ENCODE results near the gene GLIPR2. TPM values are rescaled to one million over a fixed set of nuclear protein-coding genes. Genes with fewer than 3 reads are reported as not detected.

The GLIPR2 gene
- total and polyA plus RNA-seq, 2 of the 13 experiments (the other 11 are each of a cell fraction or from before 2014, with no cell fraction given) = 0.08 to 0.42 TPM

GRCh38 chr9:36190388-36191289 lies 54.1 kb downstream of the GLIPR2 start, which contains the start of gene CLTA (continued):
- TF ChIP-seq, protein P1, sequence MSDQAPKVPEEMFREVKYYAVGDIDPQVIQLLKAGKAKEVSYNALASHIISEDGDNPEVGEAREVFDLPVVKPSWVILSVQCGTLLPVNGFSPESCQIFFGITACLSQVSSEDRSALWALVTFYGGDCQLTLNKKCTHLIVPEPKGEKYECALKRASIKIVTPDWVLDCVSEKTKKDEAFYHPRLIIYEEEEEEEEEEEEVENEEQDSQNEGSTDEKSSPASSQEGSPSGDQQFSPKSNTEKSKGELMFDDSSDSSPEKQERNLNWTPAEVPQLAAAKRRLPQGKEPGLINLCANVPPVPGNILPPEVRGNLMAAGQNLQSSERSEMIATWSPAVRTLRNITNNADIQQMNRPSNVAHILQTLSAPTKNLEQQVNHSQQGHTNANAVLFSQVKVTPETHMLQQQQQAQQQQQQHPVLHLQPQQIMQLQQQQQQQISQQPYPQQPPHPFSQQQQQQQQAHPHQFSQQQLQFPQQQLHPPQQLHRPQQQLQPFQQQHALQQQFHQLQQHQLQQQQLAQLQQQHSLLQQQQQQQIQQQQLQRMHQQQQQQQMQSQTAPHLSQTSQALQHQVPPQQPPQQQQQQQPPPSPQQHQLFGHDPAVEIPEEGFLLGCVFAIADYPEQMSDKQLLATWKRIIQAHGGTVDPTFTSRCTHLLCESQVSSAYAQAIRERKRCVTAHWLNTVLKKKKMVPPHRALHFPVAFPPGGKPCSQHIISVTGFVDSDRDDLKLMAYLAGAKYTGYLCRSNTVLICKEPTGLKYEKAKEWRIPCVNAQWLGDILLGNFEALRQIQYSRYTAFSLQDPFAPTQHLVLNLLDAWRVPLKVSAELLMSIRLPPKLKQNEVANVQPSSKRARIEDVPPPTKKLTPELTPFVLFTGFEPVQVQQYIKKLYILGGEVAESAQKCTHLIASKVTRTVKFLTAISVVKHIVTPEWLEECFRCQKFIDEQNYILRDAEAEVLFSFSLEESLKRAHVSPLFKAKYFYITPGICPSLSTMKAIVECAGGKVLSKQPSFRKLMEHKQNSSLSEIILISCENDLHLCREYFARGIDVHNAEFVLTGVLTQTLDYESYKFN (CRISPR knock-in tag; conservative IDR thresholded peaks at IDR 0.05) = peak; percentile 53; the same call in 1 of the 2 replicates
- TF ChIP-seq MIER2 (CRISPR knock-in tag; IDR thresholded peaks at IDR 0.05) = no peak
- TF ChIP-seq ZNF652 (CRISPR knock-in tag; IDR thresholded peaks at IDR 0.05; ENCODE audit: borderline replicate concordance, low read depth) = no peak
- TF ChIP-seq CBX5 (CRISPR knock-in tag; IDR thresholded peaks at IDR 0.05; ENCODE audit: borderline replicate concordance) = peak; percentile 34; the same call in 1 of the 2 replicates
- 0 out of 2 replicates have a peak, but pooled peaks have one; percentile 68 for TF ChIP-seq XBP1 (CRISPR knock-in tag; IDR thresholded peaks at IDR 0.05)
- TF ChIP-seq TIGD3 (CRISPR knock-in tag; IDR thresholded peaks at IDR 0.05; ENCODE audit: borderline replicate concordance) = no peak
- TF ChIP-seq CSRNP1 (CRISPR knock-in tag; IDR thresholded peaks at IDR 0.05) = peak; percentile 63; the same call in 1 of the 2 replicates
- 0 out of 2 replicates have a peak, but pooled peaks have one; percentile 37 for TF ChIP-seq ZNF225 (CRISPR knock-in tag; IDR thresholded peaks at IDR 0.05)
- TF ChIP-seq, protein P2, sequence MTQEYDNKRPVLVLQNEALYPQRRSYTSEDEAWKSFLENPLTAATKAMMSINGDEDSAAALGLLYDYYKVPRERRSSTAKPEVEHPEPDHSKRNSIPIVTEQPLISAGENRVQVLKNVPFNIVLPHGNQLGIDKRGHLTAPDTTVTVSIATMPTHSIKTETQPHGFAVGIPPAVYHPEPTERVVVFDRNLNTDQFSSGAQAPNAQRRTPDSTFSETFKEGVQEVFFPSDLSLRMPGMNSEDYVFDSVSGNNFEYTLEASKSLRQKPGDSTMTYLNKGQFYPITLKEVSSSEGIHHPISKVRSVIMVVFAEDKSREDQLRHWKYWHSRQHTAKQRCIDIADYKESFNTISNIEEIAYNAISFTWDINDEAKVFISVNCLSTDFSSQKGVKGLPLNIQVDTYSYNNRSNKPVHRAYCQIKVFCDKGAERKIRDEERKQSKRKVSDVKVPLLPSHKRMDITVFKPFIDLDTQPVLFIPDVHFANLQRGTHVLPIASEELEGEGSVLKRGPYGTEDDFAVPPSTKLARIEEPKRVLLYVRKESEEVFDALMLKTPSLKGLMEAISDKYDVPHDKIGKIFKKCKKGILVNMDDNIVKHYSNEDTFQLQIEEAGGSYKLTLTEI (CRISPR knock-in tag; conservative IDR thresholded peaks at IDR 0.05) = no peak
- TF ChIP-seq ZNF781 (CRISPR knock-in tag; IDR thresholded peaks at IDR 0.05; ENCODE audit: borderline replicate concordance, not compliant biosample characterization) = peak; percentile 22
- TF ChIP-seq, protein P3, sequence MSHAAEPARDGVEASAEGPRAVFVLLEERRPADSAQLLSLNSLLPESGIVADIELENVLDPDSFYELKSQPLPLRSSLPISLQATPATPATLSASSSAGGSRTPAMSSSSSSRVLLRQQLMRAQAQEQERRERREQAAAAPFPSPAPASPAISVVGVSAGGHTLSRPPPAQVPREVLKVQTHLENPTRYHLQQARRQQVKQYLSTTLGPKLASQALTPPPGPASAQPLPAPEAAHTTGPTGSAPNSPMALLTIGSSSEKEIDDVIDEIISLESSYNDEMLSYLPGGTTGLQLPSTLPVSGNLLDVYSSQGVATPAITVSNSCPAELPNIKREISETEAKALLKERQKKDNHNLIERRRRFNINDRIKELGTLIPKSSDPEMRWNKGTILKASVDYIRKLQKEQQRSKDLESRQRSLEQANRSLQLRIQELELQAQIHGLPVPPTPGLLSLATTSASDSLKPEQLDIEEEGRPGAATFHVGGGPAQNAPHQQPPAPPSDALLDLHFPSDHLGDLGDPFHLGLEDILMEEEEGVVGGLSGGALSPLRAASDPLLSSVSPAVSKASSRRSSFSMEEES (CRISPR knock-in tag; IDR thresholded peaks at IDR 0.05) = peak; percentile 100
- no peak for TF ChIP-seq MLX (CRISPR knock-in tag; IDR thresholded peaks at IDR 0.05)
- no peak for TF ChIP-seq PHF5A (CRISPR knock-in tag; IDR thresholded peaks at IDR 0.05; ENCODE audit: low read depth, unreplicated experiment)
- peak; percentile 89 for TF ChIP-seq E2F1 (CRISPR knock-in tag; IDR thresholded peaks at IDR 0.05)
